ENCODE data around the gene ESPN.
A peak's percentile ranks its signal among the peaks of the same experiment; 100 is the strongest.
"Not testable (repeated sequence)": the region's sequence is repeated elsewhere in the genome, so short reads cannot be mapped to it uniquely, and the experiment has no call there.

The ESPN gene

GRCh38 chr1:6483761-6484117, 59.2 kb downstream of the ESPN start:
- DNase-seq, result no peak

- no peak for DNase-seq
Measured at GRCh38 chr1:6484826-6485167, 60.2 kb downstream of the ESPN start.

GRCh38 chr1:6485168-6486101, 60.9 kb downstream of the ESPN start:
- DNase-seq, result no peak

DNA sequence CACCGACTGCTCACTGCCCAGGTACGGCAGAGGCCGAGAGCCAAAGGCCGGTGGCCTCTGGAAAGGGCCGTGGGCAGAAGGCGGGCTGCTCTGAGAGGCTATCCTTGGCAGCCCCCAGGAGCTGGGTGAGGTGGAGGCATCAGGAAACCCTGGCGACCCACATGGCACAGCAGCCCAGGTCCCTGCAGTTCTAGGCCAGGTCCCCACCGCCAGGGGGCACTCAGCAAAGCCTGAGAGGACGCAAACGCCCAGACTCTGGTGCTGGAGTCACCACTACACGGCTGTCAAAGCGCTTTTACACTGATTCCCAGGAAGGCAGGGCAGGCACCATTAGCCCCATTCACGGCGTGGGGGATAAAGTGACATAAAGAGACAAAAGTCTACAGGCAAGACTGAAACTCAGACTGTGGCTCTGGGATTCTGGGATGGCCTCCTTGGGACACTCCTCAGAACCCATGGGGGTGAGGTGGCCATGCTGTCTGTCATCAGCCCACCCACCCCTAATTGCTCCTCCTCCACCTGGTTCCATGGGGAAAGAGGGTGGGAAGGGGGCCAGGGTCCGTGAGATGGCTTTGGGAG, 61.9 kb downstream of the ESPN start:
- peak; percentile 88 to 96 (median 92) for DNase-seq

- no peak for DNase-seq
Measured at GRCh38 chr1:6487804-6488484, 63.4 kb downstream of the ESPN start.

- no peak for DNase-seq
Measured at GRCh38 chr1:6488602-6489382, 64.2 kb downstream of the ESPN start.

DNA sequence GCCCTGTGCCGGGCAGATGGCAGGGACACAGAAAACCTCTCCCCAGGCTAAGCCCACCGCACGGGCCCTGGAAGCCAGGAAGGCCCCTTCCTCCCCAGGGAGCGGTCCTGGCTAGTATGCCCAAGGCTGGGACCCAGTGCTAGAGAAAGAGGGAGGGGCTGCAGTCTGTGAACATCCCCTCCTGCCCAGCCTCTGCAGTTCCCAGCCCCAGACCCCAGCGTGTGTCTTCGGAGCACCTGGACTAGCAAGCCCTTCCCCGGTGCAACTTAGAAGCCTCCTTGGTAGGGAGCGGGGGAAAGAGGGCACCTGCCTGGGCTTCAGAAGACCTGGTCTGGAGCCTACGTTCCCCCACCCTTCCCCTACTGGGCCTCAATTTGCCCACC, 64.8 kb downstream of the ESPN start:
- no peak for DNase-seq

DNA sequence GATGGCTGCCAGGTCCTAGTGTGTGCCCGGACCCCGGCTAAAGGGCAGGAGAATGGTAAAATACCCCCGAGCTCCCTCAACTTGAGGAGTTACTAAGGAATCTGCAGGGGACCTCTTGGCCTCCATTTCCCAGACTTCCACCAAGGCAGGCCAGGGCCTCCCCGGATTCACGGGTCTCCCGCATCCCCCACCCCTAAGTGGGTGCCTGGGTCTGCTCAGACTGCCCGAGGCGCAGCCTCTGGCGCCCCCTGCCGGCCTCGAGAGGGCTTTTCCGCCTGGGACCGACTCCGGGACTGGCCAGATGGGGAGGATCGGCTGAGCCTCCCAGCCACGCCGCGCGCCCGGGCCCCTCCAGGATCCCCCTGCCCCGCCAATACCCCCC, 65.2 kb downstream of the ESPN start:
- DNase-seq, result peak; percentile 75 to 89 (median 80)

DNA sequence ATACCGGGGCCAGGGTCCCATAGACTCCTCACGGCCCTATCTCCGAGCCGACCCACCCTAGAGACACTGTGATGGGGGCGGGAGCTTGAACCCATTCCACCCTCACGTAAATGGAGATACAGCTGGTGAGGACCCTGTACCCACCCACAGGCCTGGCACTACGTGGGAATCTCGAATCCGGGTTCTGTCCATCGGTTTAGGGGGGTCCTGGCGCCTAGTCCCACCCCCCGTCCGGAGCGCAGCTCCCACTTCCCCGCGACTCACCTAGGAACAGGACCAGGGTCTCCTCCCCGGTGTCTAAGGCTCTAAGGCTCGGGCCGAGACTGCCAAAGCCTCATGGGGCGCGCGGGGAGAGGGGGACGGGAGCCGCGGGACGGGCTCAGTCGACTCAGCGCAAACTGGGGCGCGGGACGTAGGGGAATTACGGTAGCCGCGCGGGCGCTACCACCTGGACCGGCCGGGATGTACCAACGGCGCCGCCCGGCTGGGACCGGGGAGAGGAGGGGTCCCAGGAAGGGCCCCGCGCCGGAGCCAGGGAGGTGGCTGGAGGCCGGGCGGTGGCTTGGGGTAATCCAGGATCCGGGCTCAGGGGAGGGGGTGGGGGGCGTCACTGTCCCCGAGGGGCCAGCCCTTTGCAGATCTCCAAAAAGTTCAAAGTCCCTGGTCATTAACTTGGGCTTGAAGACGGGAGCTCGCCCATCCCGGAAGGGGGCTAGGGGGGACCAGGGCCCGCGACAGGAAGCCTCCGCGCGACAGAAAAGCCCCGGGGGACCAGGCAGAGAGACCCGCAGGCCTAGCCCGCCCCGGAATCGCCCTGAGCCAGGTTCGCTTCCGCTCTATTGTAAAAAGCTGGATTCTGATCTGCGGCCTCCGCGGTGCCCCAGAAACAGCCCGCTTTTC, 65.9 kb downstream of the ESPN start:
- DNase-seq, result peak in 2 of 4 experiments; percentile 34 to 50

GRCh38 chr1:6491081-6491449, 66.5 kb downstream of the ESPN start:
- no peak for DNase-seq

DNA sequence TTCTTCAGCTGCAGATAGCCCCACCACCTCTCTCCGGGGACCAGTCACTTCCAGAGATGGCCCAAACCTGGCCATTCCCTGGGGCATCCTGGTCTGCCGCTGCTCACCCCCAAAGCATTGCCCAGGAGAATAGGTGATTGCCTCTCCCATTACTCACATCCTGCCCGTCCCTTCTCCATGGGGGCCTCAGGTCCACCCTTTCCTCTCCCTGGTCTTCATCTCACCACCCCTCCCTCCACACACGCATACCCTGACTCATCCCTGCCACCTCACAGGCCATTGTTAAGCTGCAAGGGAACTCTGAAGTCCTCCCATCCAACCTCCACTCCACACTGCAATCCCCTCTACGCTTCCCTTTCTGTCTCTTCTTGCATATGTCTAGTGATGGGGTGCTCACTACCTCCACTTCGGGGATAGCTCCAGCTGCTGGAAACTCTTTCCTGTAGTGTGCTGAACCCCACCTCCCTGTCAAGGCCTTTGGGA, 66.9 kb downstream of the ESPN start, which contains the start of gene PLEKHG5:
TSS of gene PLEKHG5 (minus strand) at position 188 of the 483 bp plus-strand sequence. CDS start 14,096 bp downstream, outside the sequence.
- no peak for DNase-seq

DNA sequence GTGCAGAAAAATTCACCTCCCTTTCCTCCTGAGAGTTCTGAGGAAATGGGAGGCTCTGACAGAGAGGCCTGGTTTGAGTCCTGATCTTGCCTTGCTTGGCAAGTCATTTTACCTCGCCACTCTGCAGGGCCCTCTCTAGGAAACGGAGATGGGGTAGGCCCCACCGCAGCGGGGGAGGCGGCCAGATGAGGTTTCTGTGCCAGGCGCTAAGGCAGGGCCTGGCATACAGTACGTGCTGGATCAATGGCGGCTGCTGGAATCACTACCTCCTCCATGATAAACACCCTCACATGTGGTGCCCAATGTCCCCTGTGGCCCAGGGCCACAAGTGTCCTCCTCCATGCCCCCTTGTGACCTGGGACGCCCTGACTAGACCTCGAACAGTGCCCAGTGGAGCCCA, 67.4 kb downstream of the ESPN start:
- DNase-seq, result no peak

DNA sequence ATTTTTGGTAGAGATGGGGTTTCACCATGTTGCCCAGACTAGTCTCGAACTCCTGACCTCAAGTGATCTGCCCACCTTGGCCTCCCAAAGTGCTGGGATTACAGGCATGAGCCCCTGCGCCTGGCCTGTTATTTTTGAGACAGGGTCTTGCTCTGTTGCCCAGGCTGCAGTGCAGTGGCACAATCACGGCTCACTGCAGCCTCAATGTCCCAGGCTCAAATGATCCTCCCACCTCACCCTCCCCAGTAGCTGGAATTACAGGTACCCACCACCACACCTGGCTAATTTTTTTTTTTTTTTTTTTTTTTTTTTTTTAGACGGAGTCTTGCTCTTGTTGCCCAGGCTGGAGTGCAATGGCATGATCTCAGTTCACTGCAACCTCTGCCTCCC, 69.3 kb downstream of the ESPN start:
- not testable (repeated sequence) for DNase-seq

DNA sequence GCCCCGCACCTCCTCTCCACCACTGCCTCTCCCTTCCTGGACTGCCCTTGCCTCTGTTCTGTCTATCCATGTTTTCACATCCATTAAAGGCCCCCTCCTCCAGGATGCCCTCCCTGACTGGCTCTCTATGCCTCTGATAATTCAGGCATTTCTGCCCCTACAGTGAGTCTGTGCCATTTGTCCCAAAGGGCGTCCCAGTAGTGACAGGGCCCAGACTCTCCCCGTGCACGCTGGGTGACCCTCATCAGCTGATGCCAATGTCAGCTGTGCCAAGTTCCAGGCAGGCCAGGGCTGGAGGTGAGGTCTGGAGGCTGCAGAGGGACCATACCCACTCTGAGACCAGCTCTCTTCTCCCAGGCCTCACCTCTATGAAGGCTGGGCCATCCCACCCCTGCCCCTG, 70.1 kb downstream of the ESPN start:
- no peak for DNase-seq

DNA sequence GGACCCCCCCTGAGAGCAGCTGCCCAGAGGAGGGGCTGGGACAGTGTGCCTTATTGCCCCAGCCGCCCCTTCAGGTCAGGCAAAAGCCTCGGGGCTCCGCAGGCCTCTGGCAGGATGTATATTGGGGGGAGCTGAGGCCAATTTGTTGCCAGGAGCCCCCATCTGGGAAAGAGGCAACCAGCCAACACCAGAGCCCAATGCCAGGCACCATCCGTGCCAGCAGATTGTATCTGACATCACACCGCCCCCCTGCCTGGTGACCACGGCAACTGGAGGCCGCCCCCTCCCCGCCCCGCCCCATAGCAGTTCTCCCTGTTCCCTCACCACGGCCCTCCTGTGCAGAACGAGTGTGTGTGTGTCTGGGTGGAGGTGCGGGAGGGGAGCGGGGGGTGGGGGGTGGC, 70.5 kb downstream of the ESPN start:
- no peak for DNase-seq

- no peak for DNase-seq
Measured at GRCh38 chr1:6495540-6496364, 71.2 kb downstream of the ESPN start.

DNA sequence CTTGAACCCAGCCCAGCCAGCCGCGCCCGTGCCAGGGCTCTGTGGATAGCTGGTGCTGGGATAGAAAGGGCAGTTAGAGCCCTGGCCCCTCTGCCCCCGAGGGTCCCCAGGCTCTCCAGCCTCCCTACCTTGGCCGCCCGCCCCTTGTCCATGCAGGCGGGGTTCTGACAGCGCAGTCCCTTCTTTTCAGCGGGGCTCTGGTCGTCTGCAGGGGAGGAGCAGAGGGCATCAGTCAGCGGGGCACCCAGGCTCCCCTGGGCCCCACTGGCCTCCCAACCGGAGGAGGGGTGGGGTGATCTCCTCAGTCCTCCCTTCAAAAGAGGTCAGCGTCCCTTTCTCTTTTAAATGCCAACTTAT, 71.8 kb downstream of the ESPN start:
- no peak for DNase-seq

DNA sequence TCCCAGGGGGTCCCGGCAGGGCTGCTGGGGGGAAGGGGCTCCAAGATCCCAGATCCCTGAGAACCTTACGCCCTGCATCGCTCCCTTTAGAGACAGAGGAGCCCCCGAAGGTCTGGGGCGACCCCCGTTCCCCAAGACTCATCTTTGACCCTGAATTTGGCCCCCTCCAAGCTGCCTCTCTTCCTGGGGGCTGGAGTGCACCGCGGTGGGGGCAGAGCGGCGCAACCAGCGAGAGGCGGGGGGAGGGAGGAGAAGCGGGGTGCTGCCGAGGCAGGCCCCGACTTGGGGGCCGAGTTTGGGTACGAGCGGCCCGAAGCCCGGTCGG, 72.3 kb downstream of the ESPN start:
- DNase-seq, result no peak

- peak in 2 of 4 experiments; percentile 24 to 31 for DNase-seq
Measured at GRCh38 chr1:6497215-6497866, 72.8 kb downstream of the ESPN start.

DNA sequence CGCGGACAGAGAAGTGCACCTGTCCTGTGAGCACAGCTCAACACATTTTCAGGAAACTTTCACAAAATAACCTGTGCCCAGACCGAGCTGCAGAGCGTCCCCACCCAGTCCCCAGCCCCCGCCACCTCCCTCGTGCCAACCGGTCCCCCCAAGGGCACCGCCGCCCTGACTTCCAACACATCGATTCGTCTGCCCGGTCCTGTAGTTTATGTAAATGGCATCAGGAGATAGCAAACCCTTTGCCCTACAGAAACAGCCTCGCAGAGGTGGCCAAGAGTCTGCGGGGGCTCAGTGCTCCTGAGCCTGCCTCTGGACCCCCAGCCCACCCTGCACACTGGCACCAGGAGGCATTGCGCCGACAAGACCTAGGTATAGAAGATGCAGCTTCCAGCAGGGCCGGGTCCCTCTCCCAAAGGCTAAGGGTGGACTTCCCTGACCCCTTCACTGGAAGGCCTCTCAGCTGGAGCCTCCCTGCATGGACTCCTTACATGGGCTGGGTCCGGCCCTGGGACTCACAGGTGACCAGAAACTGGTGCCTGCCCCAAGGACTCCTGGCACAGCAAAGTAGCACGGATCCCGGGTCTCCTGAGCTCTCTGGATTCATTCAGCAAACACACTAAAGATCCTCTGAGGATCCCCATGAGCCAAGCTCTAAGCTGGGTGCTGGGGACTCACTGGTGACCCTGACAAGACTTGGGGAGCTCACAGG, 73.4 kb downstream of the ESPN start:
- no peak for DNase-seq

All from suppressor macrophage (primary cell).